K562 (cell line): ENCODE measurements around the gene MYL4. TPM values are rescaled to one million over a fixed set of nuclear protein-coding genes. Genes with fewer than 3 reads are reported as not detected.

Experiments
- BRD9 ChIP-seq: fragments of 450-650 bp; IDR thresholded peaks from 2 replicates; pipeline ENCODE4 v1.6.1; 2018; ENCODE audit warnings: low read depth; ENCODE audit not compliant: partially characterized antibody
- CEBPG ChIP-seq, 3 experiments: fragments of 200-800 bp in 1 of 3; sonication (Bioruptor generic) in 1 of 3; sonication (generic) in 1 of 3; formaldehyde crosslinking in 1 of 3; IDR thresholded peaks in 2 of 3; conservative IDR thresholded peaks in 1 of 3; 2 replicates each; pipeline versions ENCODE4 v1.6.1 to v1.8.0; 2016 to 2022; ENCODE audit warnings: missing compliant biosample characterization in 2 of 3, missing genetic modification characterization in 2 of 3, mild to moderate bottlenecking in 1 of 3, missing genetic modification reagents in 1 of 3
- CREBBP ChIP-seq: IDR thresholded peaks from one replicate; pipeline ENCODE4 v1.6.1; 2012; ENCODE audit warnings: low read depth, mild to moderate bottlenecking, control low read depth, inconsistent platforms, low read length
- KHSRP ChIP-seq: fragments of 450-650 bp; IDR thresholded peaks from 2 replicates; pipeline ENCODE4 v1.6.1; 2017
- POLR3G ChIP-seq: IDR thresholded peaks from 2 replicates; pipeline ENCODE4 v1.6.1; 2011; ENCODE audit not compliant: insufficient read length, insufficient replicate concordance; ENCODE audit errors: extremely low read depth
- RBM22 ChIP-seq: fragments of 200-400 bp; formaldehyde crosslinking; IDR thresholded peaks from 2 replicates; pipeline ENCODE4 v1.6.1; 2018; ENCODE audit warnings: low read length, low read depth; ENCODE audit not compliant: poor library complexity, severe bottlenecking
- TCF7 ChIP-seq: sonication (generic); IDR thresholded peaks from 2 replicates; pipeline ENCODE4 v1.6.1; 2016; ENCODE audit warnings: antibody characterized with exemption, borderline replicate concordance
- ZBTB17 ChIP-seq: fragments of 450-650 bp; formaldehyde crosslinking; IDR thresholded peaks from 2 replicates; pipeline ENCODE4 v1.4.0; 2020; ENCODE audit warnings: mild to moderate bottlenecking
- ZNF41 ChIP-seq: fragments of 250-450 bp; sonication (Bioruptor Pico); conservative IDR thresholded peaks from 2 replicates; pipeline ENCODE4 v1.4.0; 2020; ENCODE audit warnings: mild to moderate bottlenecking
- ZNF586 ChIP-seq: fragments of 450-650 bp; formaldehyde crosslinking; conservative IDR thresholded peaks from 2 replicates; pipeline ENCODE4 v1.4.0; 2020; ENCODE audit warnings: mild to moderate bottlenecking, moderate library complexity
- polyA plus RNA-seq, 8 experiments: library from polyadenylated mRNA; depleted of rRNA in 4 of 8; stranded (reverse) in 5 of 8; unstranded in 3 of 8; fragments of >200 nt; fragmentation: Nextera tagmentation in 2 of 8; fragmentation: Illumina TruSeq in 1 of 8; extraction: Ambion mirVana in 2 of 8; extraction: Trizol in 1 of 8; gene quantifications; 2 replicates each; pipeline versions ENCODE4 v1.2.1 to v1.2.3, GENCODE V29; 2011 to 2014; ENCODE audit warnings: inconsistent platforms in 1 of 8, missing spikeins in 1 of 8
- total RNA-seq, 7 experiments: library from RNA; depleted of rRNA in 6 of 7; stranded (reverse); fragments of >200 nt in 6 of 7; fragmentation: Illumina TruSeq in 2 of 7; extraction: Trizol in 2 of 7; gene quantifications; 2 replicates each; pipeline versions ENCODE4 v1.2.1 to v1.2.3, GENCODE V29; 2011 to 2021; ENCODE audit warnings: low replicate concordance in 1 of 7
- TF ChIP-seq, protein P1 (sequence below): fragments of 450-650 bp; formaldehyde crosslinking; IDR thresholded peaks from 2 replicates; pipeline ENCODE4 v1.4.0; 2020; ENCODE audit warnings: mild to moderate bottlenecking, moderate library complexity
- TF ChIP-seq, protein P2 (sequence below): fragments of 250-450 bp; sonication (Bioruptor Pico); IDR thresholded peaks from 2 replicates; pipeline ENCODE4 v1.8.0; 2022; ENCODE audit warnings: inconsistent platforms
- TF ChIP-seq, protein P3 (sequence below): fragments of 250-450 bp; sonication (Bioruptor Pico); IDR thresholded peaks from 2 replicates; pipeline ENCODE4 v1.4.0; 2020
- TF ChIP-seq, protein P4 (sequence below), 2 experiments: fragments of 450-650 bp; IDR thresholded peaks; 2 replicates each; pipeline ENCODE4 v1.6.1; 2016
- TF ChIP-seq, protein P5 (sequence below), 2 experiments: IDR thresholded peaks in 1 of 2; conservative IDR thresholded peaks in 1 of 2; 2 replicates each; pipeline ENCODE4 v1.6.1; 2016; ENCODE audit warnings: low read depth in 2 of 2, mild to moderate bottlenecking in 1 of 2, missing compliant biosample characterization in 1 of 2, missing genetic modification characterization in 1 of 2, moderate library complexity in 1 of 2

MYL4 gene
- total and polyA plus RNA-seq, 9 of the 15 experiments (the other 6 are each of a cell fraction or from before 2014, with no cell fraction given) = 117 to 423 (median 221) TPM

DNA sequence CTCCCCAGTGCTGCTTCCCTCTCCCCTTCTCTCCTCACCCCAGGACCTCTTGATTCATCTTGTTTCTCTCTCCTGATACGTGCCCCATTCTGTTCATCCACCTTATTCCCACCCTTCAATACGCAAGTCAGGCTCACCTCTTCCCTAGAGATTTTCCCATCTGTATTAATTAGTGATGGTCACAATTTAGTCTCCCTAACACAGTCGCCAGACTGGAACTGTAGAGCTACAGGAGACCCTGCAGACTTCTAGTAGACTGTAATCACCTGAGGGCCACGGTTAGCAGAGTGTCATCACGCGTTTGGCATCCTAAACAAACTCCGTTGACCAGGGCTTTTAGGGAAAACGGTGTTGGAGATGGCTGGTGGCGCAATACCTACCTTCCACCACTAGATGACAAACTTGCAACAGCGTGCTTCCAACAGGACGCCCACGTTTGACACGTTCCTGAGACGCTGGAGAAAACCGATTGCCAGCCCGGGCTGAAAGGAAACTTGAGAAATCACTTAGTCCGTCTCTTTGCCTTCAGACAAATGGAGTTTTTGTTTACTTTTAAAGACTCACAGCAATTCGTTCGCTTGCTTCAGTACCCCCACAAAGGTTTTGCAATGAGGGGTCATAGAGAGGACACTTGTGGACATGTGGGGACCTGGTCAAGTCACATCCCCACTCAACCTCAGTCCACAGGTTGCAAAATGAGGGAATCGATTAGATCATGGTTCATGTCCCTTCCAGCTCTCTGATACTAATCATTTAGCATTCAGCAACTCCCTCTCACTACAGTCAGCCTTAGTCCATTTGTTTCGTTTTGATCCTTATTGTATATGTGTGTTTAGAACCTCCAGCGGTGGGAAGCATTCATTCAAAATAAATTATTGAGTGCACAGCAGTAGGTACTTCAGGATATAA, 20.6 kb downstream of the MYL4 start (continued):
- TF ChIP-seq, protein P1, sequence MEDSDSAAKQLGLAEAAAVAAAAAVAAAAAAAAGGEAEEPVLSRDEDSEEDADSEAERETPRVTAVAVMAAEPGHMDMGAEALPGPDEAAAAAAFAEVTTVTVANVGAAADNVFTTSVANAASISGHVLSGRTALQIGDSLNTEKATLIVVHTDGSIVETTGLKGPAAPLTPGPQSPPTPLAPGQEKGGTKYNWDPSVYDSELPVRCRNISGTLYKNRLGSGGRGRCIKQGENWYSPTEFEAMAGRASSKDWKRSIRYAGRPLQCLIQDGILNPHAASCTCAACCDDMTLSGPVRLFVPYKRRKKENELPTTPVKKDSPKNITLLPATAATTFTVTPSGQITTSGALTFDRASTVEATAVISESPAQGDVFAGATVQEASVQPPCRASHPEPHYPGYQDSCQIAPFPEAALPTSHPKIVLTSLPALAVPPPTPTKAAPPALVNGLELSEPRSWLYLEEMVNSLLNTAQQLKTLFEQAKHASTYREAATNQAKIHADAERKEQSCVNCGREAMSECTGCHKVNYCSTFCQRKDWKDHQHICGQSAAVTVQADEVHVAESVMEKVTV (CRISPR knock-in tag) = peak; percentile 98
- no peak for TF ChIP-seq CREBBP
- peak; percentile 58 for TF ChIP-seq BRD9
- TF ChIP-seq TCF7 = no peak
- peak; percentile 94 for TF ChIP-seq ZBTB17 (CRISPR knock-in tag)
- peak; percentile 90 for TF ChIP-seq CEBPG (CRISPR knock-in tag; IDR thresholded peaks at IDR 0.05)
- peak; percentile 88 to 91 for TF ChIP-seq CEBPG (tag; conservative IDR thresholded peaks at IDR 0.05 in 1 of 2, IDR thresholded peaks at IDR 0.05 in 1 of 2)
- TF ChIP-seq ZNF41 (CRISPR knock-in tag) = no peak
- TF ChIP-seq, protein P2, sequence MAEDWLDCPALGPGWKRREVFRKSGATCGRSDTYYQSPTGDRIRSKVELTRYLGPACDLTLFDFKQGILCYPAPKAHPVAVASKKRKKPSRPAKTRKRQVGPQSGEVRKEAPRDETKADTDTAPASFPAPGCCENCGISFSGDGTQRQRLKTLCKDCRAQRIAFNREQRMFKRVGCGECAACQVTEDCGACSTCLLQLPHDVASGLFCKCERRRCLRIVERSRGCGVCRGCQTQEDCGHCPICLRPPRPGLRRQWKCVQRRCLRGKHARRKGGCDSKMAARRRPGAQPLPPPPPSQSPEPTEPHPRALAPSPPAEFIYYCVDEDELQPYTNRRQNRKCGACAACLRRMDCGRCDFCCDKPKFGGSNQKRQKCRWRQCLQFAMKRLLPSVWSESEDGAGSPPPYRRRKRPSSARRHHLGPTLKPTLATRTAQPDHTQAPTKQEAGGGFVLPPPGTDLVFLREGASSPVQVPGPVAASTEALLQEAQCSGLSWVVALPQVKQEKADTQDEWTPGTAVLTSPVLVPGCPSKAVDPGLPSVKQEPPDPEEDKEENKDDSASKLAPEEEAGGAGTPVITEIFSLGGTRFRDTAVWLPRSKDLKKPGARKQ = 0 out of 2 replicates have a peak, but pooled peaks have one; percentile 56
- no peak for TF ChIP-seq ZNF586 (CRISPR knock-in tag)
- TF ChIP-seq RBM22 = no peak
- TF ChIP-seq, protein P3, sequence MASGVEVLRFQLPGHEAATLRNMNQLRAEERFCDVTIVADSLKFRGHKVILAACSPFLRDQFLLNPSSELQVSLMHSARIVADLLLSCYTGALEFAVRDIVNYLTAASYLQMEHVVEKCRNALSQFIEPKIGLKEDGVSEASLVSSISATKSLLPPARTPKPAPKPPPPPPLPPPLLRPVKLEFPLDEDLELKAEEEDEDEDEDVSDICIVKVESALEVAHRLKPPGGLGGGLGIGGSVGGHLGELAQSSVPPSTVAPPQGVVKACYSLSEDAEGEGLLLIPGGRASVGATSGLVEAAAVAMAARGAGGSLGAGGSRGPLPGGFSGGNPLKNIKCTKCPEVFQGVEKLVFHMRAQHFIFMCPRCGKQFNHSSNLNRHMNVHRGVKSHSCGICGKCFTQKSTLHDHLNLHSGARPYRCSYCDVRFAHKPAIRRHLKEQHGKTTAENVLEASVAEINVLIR = no peak
- TF ChIP-seq, protein P4, sequence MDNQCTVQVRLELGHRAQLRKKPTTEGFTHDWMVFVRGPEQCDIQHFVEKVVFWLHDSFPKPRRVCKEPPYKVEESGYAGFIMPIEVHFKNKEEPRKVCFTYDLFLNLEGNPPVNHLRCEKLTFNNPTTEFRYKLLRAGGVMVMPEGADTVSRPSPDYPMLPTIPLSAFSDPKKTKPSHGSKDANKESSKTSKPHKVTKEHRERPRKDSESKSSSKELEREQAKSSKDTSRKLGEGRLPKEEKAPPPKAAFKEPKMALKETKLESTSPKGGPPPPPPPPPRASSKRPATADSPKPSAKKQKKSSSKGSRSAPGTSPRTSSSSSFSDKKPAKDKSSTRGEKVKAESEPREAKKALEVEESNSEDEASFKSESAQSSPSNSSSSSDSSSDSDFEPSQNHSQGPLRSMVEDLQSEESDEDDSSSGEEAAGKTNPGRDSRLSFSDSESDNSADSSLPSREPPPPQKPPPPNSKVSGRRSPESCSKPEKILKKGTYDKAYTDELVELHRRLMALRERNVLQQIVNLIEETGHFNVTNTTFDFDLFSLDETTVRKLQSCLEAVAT (IDR thresholded peaks at IDR 0.05) = peak in 1 of 2 experiments; percentile 91; a peak in 2 of 4 replicates
- TF ChIP-seq KHSRP = no peak
- no peak for TF ChIP-seq POLR3G
- TF ChIP-seq, protein P5, sequence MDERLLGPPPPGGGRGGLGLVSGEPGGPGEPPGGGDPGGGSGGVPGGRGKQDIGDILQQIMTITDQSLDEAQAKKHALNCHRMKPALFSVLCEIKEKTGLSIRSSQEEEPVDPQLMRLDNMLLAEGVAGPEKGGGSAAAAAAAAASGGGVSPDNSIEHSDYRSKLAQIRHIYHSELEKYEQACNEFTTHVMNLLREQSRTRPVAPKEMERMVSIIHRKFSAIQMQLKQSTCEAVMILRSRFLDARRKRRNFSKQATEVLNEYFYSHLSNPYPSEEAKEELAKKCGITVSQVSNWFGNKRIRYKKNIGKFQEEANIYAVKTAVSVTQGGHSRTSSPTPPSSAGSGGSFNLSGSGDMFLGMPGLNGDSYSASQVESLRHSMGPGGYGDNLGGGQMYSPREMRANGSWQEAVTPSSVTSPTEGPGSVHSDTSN (CRISPR knock-in tag; IDR thresholded peaks at IDR 0.05; ENCODE audit: low read depth) = no peak
- TF ChIP-seq, protein P5 (tag; conservative IDR thresholded peaks at IDR 0.05; ENCODE audit: low read depth) = 0 out of 2 replicates have a peak, but pooled peaks have one; percentile 18
